ENCODE measurements around the gene ABCB8.

Gene ABCB8
- total RNA-seq = 34.0 to 37.8 reads per million in 2 donors

DNA sequence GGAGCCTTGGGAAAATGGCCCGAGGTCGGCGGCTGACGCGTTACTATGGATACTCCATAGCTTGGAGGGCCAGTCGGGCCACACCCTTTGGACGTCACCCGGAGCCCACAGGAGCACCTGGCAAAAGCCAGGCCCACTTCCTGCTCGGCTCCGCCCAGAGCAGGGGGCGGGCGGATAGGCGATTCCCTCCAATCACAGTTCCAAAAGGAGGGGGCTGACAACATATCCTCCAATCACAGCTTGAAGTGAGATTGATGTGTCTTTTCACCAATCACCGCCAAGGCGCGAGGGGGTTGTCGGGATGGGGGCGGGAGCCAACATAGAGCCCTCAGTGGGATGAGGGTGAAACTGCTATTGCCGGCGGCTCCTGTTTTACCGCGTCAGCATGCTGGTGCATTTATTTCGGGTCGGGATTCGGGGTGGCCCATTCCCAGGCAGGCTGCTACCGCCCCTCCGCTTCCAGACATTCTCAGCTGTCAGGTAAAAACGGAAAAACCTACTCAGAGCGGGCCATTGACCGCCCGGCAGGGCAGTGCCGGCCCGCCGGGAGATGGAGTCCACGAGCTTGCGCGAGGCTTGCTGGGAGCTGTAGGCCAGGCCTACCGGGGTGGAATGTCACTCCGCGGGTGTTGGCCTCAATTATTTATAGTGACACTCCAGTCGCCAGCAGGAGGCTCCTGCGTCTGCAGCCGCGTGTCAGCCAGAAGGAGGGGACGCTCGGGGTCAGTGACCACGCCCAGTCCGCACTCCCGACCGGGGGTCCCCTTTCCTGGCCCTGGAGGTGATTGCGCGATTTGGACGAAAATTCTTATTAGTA, at the start of gene ABCB8:
Gene ABCB8 (plus strand): TSS at position 320 of the 817 bp plus-strand sequence. CDS start 66 bp downstream, at position 386.
- DNase-seq = peak; percentile 93

DNA sequence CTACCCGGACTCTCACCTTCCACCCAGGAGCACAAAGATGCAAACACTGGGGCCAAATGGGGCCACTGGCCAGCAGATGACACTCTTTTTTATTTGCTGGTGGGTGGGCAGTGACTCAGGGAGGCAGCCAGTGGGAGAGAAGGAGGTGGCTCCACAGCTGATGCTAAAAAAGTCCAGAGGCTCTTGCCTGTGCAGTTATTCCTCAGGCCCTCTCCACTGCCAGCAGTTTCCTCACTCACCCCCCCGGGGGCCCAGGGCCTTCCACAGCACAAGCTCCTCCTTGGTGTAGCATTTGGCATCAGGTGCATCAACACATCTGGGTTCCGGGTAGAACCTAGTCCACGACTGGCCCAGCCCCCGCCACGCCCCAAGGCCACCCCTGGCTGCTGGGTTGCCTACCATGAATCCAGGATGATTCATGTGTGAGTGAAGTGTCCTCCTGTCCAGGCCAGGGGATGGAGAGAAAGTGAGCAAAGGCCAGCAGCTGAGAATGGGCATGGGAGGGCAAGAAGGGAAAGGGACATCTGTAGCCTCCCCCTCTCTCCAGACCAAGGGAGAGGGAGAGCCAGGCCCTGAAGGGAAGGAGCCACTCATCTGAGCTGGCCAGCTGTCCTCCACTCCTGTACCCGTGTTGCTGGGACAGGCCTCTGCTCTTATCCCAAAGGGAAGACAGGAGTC, 48.4 kb upstream of the ABCB8 start:
- DNase-seq = no peak

GRCh38 chr7:150980663-150981062, 47.6 kb upstream of the ABCB8 start:
- DNase-seq = no peak

DNA sequence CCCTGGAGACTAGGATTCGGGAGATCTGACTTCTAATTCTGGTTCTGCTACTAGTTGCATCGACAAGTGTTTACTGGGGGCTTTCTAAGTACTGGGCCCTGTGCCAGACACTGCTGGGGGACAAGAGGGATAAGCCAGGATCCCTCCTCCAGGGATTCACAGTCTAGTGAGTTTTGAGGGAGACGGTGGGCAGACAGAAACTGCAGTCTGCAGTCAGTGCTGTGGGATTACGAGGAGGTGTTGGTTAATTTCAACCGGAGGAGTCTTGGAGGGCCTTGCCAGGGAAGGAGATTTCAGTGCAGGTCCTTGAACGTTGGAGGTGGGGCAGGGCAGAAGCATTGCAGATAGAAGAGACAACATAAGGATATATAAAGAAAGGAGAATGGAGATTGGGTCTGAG, 46.6 kb upstream of the ABCB8 start:
- DNase-seq = no peak

- DNase-seq = no peak
Measured at GRCh38 chr7:150982351-150982750, 45.9 kb upstream of the ABCB8 start.

GRCh38 chr7:150983893-150984368, 44.3 kb upstream of the ABCB8 start:
- DNase-seq = no peak

GRCh38 chr7:150986099-150986512, 42.1 kb upstream of the ABCB8 start:
- peak; percentile 41 for DNase-seq

DNA sequence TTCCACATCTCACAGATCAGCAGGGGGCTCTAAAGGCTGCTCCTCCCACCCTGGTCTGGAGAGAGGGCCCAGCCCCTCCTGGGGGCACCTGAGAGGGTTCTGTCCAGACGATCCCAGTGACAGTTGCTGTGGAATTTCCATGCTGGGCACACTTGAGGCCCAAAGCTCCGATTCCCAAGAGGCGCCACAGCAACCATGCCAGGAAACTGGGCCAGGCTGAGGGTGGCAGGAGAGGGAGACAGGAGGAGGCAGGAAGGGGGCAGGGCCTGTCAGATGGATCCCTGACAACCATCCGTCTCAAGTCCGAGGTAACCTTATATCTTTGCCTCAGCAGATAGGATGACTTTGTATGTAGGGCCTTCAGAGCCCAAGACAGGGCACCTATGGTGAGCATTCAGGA, 41.7 kb upstream of the ABCB8 start:
- DNase-seq = no peak

DNA sequence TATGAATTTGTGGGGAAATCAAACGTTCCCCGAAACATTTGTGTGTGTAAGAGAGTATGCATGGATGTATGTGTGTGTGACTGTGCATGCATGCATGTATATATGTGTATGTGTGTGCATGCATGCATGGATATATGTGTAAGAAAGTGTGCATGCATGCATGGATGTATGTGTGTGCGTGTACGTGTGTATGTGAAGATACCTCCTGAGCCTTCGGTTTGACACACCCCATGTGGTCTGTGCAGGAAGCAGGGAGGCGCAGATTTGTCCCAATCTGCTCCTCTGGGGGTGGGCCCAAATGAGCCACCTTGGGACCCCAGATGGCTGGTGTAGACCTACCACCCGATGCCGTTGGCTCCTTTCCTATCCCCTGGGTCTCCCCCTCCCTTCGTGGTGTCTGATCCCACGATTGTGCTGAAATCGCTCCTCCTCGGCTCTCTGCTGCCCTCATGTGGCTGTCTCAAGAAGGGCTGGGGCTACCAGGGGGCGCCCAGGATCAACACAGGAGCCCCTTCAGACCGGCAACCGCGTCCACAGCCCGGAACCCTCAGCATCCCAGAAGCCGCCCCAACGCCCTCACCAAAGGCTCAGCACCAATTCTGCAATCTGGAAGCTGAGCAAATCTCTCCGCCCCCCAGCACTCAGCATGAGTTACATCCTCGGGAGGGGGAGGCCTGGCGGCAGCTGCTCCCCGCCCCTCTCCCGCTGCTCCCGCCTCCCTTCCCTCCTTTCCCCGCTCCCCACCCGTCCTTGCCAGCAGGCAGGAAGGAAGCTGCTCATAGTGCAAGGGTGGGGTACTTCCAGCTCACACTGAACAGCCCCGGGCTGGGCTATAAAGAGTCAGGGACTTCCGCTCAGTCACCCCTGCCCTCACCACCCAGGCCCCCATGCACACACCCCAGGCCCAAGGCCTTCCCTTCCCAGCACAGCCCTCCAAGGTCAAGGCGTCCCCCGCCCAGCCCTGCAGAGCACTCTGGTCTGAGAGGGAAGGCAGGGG, 39.7 kb upstream of the ABCB8 start:
- DNase-seq = peak; percentile 72

- no peak for DNase-seq
Measured at GRCh38 chr7:150989456-150989855, 38.8 kb upstream of the ABCB8 start.

- DNase-seq = no peak
Measured at GRCh38 chr7:150990416-150991186, 37.6 kb upstream of the ABCB8 start, which contains the start of gene NOS3. TSS of gene NOS3 (plus strand) at chr7:150991017. CDS start at chr7:150993804, 2,787 bp downstream.

GRCh38 chr7:150992051-150992640, 36.1 kb upstream of the ABCB8 start:
- no peak for DNase-seq

GRCh38 chr7:150992833-150993302, 35.4 kb upstream of the ABCB8 start:
- no peak for DNase-seq

- DNase-seq = no peak
Measured at GRCh38 chr7:150993511-150993910, 34.7 kb upstream of the ABCB8 start.

GRCh38 chr7:150994141-150994837, 34.0 kb upstream of the ABCB8 start:
- DNase-seq = no peak

- no peak for DNase-seq
Measured at GRCh38 chr7:150994838-150995510, 33.3 kb upstream of the ABCB8 start.

- no peak for DNase-seq
Measured at GRCh38 chr7:150996376-150997074, 31.7 kb upstream of the ABCB8 start.

DNA sequence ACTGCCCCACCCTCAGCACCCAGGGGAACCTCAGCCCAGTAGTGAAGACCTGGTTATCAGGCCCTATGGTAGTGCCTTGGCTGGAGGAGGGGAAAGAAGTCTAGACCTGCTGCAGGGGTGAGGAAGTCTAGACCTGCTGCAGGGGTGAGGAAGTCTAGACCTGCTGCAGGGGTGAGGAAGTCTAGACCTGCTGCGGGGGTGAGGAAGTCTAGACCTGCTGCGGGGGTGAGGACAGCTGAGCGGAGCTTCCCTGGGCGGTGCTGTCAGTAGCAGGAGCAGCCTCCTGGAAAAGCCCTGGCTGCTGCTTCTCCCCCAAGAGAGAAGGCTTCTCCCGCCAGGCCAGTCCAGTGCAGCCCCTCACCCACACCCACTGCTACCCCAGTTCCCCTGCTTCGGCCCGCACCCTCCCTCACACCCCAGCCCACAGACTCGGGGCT, 31.2 kb upstream of the ABCB8 start:
- no peak for DNase-seq

DNA sequence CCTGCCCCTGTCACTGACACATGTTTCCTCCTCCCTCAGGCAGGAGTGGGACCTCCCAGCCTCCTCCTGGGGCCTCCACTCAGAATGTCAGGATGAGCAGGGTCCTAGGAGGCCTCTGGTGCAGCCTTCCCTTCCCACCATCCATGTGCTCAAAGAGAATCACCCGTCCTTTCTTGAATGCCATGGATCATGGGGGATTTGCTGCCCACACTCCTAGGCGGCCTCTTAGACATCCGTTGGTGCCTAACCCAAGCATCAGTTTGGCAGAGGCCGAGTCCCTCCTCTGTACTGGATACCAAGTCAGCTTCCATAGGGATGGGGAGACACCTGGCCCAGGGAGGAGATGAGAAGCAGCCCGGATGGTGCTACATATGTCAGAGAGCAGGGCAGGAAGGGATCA, 30.4 kb upstream of the ABCB8 start:
- no peak for DNase-seq
